SKM-1 (cell line): ENCODE measurements around the gene CFAP206.

Experiments used
- DNase-seq: peaks from one replicate; lab custom pipeline; 2025; ENCODE audit not compliant: unreplicated experiment; lab: John Stamatoyannopoulos, UW

The CFAP206 gene

GRCh38 chr6:87407901-87408720 lies at the start of gene CFAP206:
Gene CFAP206, plus strand, starts transcription at chr6:87407972. Its CDS starts 1,868 bp downstream, at chr6:87409840.
- peak; percentile 39 for DNase-seq

- no peak for DNase-seq
Observed at GRCh38 chr6:87364602-87365252, 43.0 kb upstream of the CFAP206 start.

- DNase-seq: no peak
Observed at GRCh38 chr6:87366072-87366827, 41.5 kb upstream of the CFAP206 start.

GRCh38 chr6:87366899-87367298 lies 40.9 kb upstream of the CFAP206 start:
- DNase-seq: no peak

GRCh38 chr6:87373377-87373776 lies 34.4 kb upstream of the CFAP206 start:
- no peak for DNase-seq

GRCh38 chr6:87375315-87375714 lies 32.5 kb upstream of the CFAP206 start:
- DNase-seq: no peak

GRCh38 chr6:87376643-87377042 lies 31.1 kb upstream of the CFAP206 start:
- no peak for DNase-seq

DNA sequence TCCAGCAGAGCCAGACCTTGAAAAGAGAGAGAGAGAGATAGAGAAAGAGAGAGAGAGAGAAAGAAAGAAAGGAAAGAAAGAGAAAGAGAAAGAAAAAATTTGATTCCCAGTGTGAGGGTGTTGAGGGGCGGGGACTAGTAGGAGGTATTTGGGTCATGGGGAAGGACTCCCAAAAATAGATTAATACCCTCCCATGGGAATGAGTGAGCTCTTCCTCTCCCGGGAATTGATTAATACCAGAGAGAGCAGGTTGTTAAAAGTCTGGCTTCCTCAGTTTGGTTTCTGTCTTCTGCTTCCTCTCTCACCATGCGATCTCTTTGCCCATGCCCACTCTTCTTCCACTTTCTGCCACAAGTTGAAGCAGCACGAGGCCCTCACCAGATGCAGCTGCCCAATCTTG lies 28.8 kb upstream of the CFAP206 start:
- no peak for DNase-seq

DNA sequence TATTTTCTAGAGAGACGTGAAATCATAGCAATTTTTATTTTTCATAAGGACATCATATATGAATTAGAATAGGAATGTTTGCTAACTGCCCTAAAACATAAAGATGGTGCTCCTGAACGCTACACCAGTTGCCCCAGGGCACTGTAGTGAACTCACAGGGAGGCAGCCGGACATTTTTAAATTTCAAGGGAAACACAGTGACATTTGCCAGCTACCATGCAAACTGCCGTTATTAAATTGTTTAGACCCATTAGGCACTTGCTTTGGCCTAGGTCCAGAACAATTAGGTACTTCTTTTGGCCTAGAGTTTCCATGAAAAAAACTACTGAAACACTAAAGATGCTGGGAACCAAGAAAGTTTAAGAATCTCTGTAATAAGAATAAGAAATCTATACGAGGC lies 24.9 kb upstream of the CFAP206 start:
- DNase-seq: no peak

DNA sequence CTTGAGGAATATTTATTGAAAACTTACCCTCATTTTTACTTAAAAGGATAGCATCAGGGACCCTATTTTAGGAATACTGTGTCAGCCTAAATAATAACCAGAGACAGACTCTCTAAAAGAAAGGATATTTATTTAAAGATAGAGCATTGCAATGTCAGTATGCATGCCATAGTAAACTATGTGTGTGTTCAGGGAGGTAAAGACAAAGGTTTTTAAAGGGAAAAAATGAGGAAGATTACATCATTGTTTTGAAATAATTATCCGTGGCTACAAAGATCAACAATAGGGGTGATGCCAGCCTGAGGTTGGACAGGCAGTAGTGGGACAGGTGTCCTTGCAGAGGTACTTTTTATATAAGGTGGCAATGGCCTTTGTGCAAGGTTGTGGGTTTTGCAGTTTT lies 23.7 kb upstream of the CFAP206 start:
- DNase-seq: no peak

DNA sequence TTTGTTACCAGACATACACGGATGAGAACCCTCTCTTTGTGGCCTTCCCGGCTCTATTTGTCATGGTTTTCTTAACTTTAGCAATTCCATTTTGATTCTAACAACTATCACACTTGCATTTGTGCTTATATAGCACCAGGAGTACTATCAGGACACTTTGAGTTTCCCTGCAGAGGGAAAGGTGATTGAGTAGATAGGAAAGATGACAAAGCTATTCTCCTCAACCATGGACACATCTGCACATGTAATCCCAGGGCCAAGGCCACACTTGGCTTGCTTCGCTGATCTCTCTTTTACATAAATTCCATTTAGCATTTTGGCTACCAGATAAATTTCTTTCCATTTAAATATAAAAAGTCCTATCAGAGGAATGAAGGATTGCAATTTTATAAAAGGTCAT lies 23.3 kb upstream of the CFAP206 start:
- no peak for DNase-seq

DNA sequence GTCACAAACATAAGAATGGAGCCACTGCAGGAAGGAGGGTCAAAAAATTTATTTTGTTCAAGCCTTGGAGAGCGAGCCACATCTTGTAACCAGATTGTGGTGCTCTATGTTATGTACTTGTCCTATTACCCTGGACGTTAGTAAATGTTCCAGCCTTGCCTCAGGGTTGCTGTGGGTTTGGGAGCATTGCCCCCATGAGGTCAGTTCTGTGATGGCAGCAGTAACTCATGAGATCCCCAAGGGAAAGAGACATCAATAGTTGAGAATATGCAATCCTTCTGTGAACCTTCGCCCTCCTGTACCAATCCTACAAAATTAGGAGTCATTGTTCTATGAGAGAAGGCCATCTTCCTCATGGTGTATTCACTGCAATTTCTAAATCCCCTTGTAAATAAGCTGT lies 16.4 kb upstream of the CFAP206 start:
- DNase-seq: no peak

GRCh38 chr6:87393026-87393622 lies 14.6 kb upstream of the CFAP206 start:
- peak; percentile 64 for DNase-seq

GRCh38 chr6:87395431-87395830 lies 12.3 kb upstream of the CFAP206 start:
- no peak for DNase-seq

DNA sequence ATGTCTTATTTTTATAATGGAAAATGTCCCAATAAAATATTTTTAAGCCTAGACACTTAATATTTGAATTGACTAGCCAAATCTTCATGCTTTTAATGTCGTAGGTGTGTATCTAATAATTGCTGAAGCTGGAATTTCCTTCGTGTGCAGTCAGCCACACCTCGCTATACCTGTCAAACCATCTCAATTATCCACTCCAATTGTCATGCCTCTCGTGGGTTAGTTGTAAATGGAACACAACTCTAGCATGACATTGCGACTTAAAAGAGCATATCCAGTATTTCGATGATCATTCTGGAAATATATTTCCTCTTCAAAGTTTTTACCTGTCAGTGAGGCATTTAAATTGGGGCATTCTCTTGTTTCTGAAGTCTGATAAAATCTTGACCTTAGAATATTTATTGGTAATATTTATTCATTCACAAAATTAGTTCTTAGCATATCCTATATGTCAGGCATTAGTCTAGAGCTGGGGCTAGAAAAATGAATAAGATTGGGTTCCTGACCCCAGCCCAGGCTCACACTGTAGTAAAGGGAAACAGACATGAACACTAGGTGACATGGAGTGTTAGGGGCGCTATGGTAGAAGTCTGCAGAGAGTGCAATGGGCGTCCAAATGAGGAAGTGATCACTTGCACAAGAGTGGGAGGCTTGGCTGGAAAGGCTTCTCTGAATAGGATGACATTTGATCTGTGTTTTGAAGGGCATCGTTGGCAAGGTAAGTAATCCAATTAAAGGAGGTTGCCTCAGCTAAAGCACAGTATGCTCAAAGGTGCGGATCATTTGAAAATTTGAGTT lies 11.0 kb upstream of the CFAP206 start:
- peak; percentile 83 for DNase-seq

- DNase-seq: no peak
Observed at GRCh38 chr6:87397656-87398055, 10.1 kb upstream of the CFAP206 start.

GRCh38 chr6:87401832-87402231 lies 5.9 kb upstream of the CFAP206 start:
- DNase-seq: no peak

GRCh38 chr6:87407561-87407900 lies 241 bp upstream of the CFAP206 start:
- DNase-seq: peak; percentile 3

DNA sequence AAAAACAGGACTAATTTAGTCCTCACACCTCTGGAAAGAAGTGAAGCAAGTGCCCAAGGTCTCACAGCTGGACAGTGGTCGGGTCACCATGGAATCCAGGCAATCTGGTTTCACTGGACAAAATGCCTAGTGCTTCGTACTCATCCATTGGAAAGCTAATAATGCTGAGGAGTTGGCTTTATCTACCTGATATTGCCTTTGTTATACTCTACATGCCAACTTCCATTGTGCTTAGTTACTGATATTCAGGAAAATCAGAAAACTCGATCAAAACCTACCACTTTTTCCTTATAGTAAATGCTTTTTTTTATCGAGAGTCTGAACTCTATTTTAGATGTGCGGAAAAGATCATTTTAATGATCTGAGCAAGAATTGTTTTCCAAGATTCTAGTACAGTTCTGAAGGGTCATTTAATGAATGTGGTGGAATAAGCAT lies 966 bp downstream of the CFAP206 start:
- no peak for DNase-seq

DNA sequence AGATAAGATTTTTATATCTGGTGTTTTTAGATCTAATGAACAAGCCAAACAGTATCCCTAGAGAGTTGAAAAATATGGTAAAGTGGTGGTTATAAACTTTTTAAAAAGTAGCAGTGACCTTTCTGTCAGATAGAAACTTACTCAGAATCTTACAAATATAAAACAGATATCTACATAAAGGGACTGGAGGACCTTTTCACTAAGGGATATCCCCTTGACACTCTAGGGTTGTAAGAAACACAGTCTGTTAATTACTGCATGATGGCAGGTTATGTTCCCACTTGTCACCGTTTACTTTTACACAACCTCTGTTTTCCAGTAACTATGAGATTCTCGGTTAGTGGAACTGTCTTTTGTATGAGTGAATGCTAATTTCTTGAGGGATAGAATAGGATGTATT lies 11.5 kb downstream of the CFAP206 start:
- DNase-seq: no peak

DNA sequence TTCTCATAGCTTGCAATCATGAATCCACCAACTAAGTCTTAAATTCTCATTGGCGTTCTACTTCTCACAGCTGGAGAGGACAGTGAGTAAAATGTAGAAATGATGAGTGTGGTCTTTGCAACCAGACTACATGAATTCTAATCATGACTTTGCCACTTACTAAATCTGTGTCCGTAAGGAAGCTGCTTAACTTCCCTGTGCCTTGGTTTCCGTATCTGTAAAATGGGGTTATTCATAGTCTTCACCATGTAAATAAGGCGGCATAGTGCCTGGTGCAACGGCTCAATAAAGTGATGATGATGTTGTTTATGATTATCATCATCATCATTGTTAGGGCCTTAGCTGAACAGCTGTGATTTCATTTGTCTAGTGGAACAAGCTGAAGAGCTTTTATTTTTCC lies 12.6 kb downstream of the CFAP206 start:
- no peak for DNase-seq
